GM12878 (cell line): Measurements from ENCODE around the gene B4GALT7. TPM values are rescaled to one million over a fixed set of nuclear protein-coding genes. Genes with fewer than 3 reads are reported as not detected.

Source experiments
- ATF3 ChIP-seq: IDR thresholded peaks from 2 replicates; pipeline ENCODE4 v1.6.1; 2011; ENCODE audit warnings: low read depth, mild to moderate bottlenecking, low read length, moderate library complexity, borderline replicate concordance; ENCODE audit errors: extremely low read depth
- ATF7 ChIP-seq: fragments of 450-650 bp; IDR thresholded peaks from 2 replicates; pipeline ENCODE4 v1.6.1; 2016; ENCODE audit warnings: low read depth, mild to moderate bottlenecking
- BMI1 ChIP-seq: fragments of 450-650 bp; IDR thresholded peaks from 2 replicates; pipeline ENCODE4 v1.6.1; 2016; ENCODE audit warnings: mild to moderate bottlenecking, moderate library complexity, borderline replicate concordance
- E4F1 ChIP-seq: fragments of 450-650 bp; IDR thresholded peaks from 2 replicates; pipeline ENCODE4 v1.6.1; 2018; ENCODE audit warnings: borderline replicate concordance, mild to moderate bottlenecking; ENCODE audit not compliant: partially characterized antibody
- GATAD2B ChIP-seq: fragments of 450-650 bp; conservative IDR thresholded peaks from 2 replicates; pipeline ENCODE4 v1.6.1; 2017; ENCODE audit warnings: low read depth, mild to moderate bottlenecking, moderate library complexity
- MAX ChIP-seq: IDR thresholded peaks from 2 replicates; pipeline ENCODE4 v1.6.1; 2012; ENCODE audit warnings: low read depth, low read length, improper control_type of control experiment
- MTA3 ChIP-seq: IDR thresholded peaks from 2 replicates; pipeline ENCODE4 v1.6.1; 2012; ENCODE audit warnings: low read length, inconsistent platforms, borderline replicate concordance
- MYC ChIP-seq: IDR thresholded peaks from 2 replicates; pipeline ENCODE4 v1.6.1; 2011; ENCODE audit warnings: mild to moderate bottlenecking, low read length, moderate library complexity, inconsistent platforms; ENCODE audit not compliant: insufficient read depth, insufficient replicate concordance, insufficient read length, severe bottlenecking
- NR2C2 ChIP-seq: IDR thresholded peaks from 2 replicates; pipeline ENCODE4 v1.6.1; 2011; ENCODE audit warnings: borderline replicate concordance, low read depth; ENCODE audit not compliant: control insufficient read depth, insufficient read length
- POLR2AphosphoS5 ChIP-seq: IDR thresholded peaks from 2 replicates; pipeline ENCODE4 v1.6.1; 2011; ENCODE audit warnings: mild to moderate bottlenecking, low read length, inconsistent platforms
- RAD51 ChIP-seq: fragments of 450-650 bp; IDR thresholded peaks from 2 replicates; pipeline ENCODE4 v1.6.1; 2016; ENCODE audit warnings: moderate library complexity, mild to moderate bottlenecking, inconsistent platforms
- RBBP5 ChIP-seq: fragments of 200-600 bp; sonication (generic); conservative IDR thresholded peaks from 2 replicates; pipeline ENCODE4 v1.6.1; 2016
- SIN3A ChIP-seq: IDR thresholded peaks from 2 replicates; pipeline ENCODE4 v1.6.1; 2012; ENCODE audit warnings: low read depth, low read length, improper control_type of control experiment
- SMC3 ChIP-seq: IDR thresholded peaks from 2 replicates; pipeline ENCODE4 v1.6.1; 2011; ENCODE audit warnings: low read length, improper control_type of control experiment, borderline replicate concordance
- STAT3 ChIP-seq: IDR thresholded peaks from 2 replicates; pipeline ENCODE4 v1.6.1; 2011; ENCODE audit warnings: low read depth, low read length, improper control_type of control experiment
- TCF3 ChIP-seq: IDR thresholded peaks from 2 replicates; pipeline ENCODE4 v1.6.1; 2012; ENCODE audit warnings: low read depth, mild to moderate bottlenecking, low read length, borderline replicate concordance; ENCODE audit not compliant: insufficient read depth
- TCF7 ChIP-seq: IDR thresholded peaks from 2 replicates; pipeline ENCODE4 v1.6.1; 2014; ENCODE audit warnings: antibody characterized with exemption, borderline replicate concordance
- USF1 ChIP-seq: IDR thresholded peaks from 2 replicates; pipeline ENCODE4 v1.6.1; 2011; ENCODE audit warnings: borderline replicate concordance, low read depth, mild to moderate bottlenecking, moderate library complexity, mixed read lengths, low read length; ENCODE audit not compliant: insufficient read depth; ENCODE audit errors: extremely low read length
- ZNF274 ChIP-seq: IDR thresholded peaks from one replicate; pipeline ENCODE4 v1.8.0; 2011; ENCODE audit not compliant: insufficient read length, insufficient read depth
- polyA plus RNA-seq, 11 experiments: library from polyadenylated mRNA; depleted of rRNA in 4 of 11; unstranded in 6 of 11; stranded (reverse) in 5 of 11; fragments of >200 nt; fragmentation: Nextera tagmentation in 4 of 11; fragmentation: Illumina TruSeq in 1 of 11; extraction: Ambion mirVana in 4 of 11; extraction: Trizol in 1 of 11; gene quantifications; 1 replicate in 1 of 11; 2 replicates in 10 of 11; pipeline versions ENCODE4 v1.2.1 to v1.2.3, GENCODE V29; 2011 to 2016; ENCODE audit warnings: inconsistent platforms in 2 of 11, missing spikeins in 2 of 11, low read depth in 1 of 11
- total RNA-seq, 4 experiments: library from RNA; depleted of rRNA in 3 of 4; stranded (reverse); fragments of >200 nt in 3 of 4; fragmentation: Illumina TruSeq in 1 of 4; extraction: Trizol in 1 of 4; gene quantifications; 2 replicates each; pipeline versions ENCODE4 v1.2.1 to v1.2.3, GENCODE V29; 2013 to 2021
- TF ChIP-seq, protein P1 (sequence below): fragments of 150-350 bp; IDR thresholded peaks from 2 replicates; pipeline ENCODE4 v1.6.1; 2016; ENCODE audit warnings: low read depth, low read length
- TF ChIP-seq, protein P2 (sequence below): fragments of 450-650 bp; IDR thresholded peaks from 2 replicates; pipeline ENCODE4 v1.6.1; 2017; ENCODE audit warnings: mild to moderate bottlenecking

B4GALT7 gene
- total and polyA plus RNA-seq, 10 of the 15 experiments (the other 5 are each of a cell fraction or from before 2014, with no cell fraction given), result 0.34 to 27.3 (median 16.4) TPM

DNA sequence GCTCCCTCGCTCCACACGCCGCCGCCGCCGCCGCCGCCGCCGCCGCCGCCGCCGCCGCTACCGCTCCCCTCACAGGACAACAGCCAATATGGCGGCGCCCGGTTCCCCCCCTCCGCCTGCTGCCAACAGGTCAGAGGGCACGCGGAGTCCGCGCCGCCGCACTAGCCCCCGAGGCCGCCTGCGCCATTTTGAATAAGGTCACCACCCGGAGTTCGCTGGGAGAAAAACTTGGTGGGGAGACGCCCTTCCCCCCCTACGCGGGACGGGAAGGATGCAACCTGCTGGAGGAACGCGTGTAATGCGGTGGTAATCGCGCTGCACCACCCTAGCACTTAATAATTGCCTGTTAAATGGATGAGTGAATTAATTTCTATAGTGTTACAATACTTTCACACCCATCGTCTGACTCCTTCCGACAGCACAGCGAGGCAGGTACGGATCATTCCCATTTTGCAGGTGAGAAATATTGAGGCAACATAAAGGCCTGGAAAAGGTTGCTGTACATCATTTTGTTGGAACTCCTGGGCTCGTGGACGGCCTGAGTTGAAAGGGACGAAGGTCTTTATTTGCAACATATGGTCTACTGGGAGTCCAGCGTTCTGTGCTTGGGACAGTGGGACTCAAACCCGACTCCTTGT, 45.3 kb upstream of the B4GALT7 start, which contains the start of gene FAM193B (continued):
- TF ChIP-seq SIN3A, result no peak
- TF ChIP-seq ATF3, result no peak
- TF ChIP-seq RBBP5, result no peak
- no peak for TF ChIP-seq GATAD2B
- TF ChIP-seq BMI1, result no peak
- no peak for TF ChIP-seq TCF7
- no peak for TF ChIP-seq USF1
- no peak for TF ChIP-seq MTA3
- no peak for TF ChIP-seq STAT3
- TF ChIP-seq MYC, result no peak
- TF ChIP-seq, protein P1, sequence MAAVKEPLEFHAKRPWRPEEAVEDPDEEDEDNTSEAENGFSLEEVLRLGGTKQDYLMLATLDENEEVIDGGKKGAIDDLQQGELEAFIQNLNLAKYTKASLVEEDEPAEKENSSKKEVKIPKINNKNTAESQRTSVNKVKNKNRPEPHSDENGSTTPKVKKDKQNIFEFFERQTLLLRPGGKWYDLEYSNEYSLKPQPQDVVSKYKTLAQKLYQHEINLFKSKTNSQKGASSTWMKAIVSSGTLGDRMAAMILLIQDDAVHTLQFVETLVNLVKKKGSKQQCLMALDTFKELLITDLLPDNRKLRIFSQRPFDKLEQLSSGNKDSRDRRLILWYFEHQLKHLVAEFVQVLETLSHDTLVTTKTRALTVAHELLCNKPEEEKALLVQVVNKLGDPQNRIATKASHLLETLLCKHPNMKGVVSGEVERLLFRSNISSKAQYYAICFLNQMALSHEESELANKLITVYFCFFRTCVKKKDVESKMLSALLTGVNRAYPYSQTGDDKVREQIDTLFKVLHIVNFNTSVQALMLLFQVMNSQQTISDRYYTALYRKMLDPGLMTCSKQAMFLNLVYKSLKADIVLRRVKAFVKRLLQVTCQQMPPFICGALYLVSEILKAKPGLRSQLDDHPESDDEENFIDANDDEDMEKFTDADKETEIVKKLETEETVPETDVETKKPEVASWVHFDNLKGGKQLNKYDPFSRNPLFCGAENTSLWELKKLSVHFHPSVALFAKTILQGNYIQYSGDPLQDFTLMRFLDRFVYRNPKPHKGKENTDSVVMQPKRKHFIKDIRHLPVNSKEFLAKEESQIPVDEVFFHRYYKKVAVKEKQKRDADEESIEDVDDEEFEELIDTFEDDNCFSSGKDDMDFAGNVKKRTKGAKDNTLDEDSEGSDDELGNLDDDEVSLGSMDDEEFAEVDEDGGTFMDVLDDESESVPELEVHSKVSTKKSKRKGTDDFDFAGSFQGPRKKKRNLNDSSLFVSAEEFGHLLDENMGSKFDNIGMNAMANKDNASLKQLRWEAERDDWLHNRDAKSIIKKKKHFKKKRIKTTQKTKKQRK, result no peak
- TF ChIP-seq MAX, result no peak
- TF ChIP-seq, protein P2, sequence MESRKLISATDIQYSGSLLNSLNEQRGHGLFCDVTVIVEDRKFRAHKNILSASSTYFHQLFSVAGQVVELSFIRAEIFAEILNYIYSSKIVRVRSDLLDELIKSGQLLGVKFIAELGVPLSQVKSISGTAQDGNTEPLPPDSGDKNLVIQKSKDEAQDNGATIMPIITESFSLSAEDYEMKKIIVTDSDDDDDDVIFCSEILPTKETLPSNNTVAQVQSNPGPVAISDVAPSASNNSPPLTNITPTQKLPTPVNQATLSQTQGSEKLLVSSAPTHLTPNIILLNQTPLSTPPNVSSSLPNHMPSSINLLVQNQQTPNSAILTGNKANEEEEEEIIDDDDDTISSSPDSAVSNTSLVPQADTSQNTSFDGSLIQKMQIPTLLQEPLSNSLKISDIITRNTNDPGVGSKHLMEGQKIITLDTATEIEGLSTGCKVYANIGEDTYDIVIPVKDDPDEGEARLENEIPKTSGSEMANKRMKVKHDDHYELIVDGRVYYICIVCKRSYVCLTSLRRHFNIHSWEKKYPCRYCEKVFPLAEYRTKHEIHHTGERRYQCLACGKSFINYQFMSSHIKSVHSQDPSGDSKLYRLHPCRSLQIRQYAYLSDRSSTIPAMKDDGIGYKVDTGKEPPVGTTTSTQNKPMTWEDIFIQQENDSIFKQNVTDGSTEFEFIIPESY, result no peak
- no peak for TF ChIP-seq E4F1
- TF ChIP-seq NR2C2, result peak; percentile 83
- TF ChIP-seq POLR2AphosphoS5, result no peak
- TF ChIP-seq ZNF274, result no peak
- no peak for TF ChIP-seq TCF3
- no peak for TF ChIP-seq RAD51
- TF ChIP-seq SMC3, result no peak
- no peak for TF ChIP-seq ATF7
